Astrocyte (in vitro differentiated cells and primary cell): Measurements from ENCODE around the gene GRIN2A. TPM values are rescaled to one million over a fixed set of nuclear protein-coding genes. Genes with fewer than 3 reads are reported as not detected.

Experiments
- DNase-seq: peaks from one replicate; pipeline ENCODE4 v3.0.0-alpha.2; 2010; ENCODE audit warnings: low read depth
- FAIRE-seq: peaks from 2 replicates; lab custom pipeline; 2011; peaks lifted over from hg19 to GRCh38; lab: Jason Lieb, UNC
- H2AFZ ChIP-seq: 2 replicates; pipeline ENCODE4 v1.6.0; 2012; ENCODE audit warnings: low read depth, low read length, inconsistent platforms
- H3K27ac ChIP-seq: 2 replicates; pipeline ENCODE4 v1.5.1; 2011; ENCODE audit warnings: low read depth, low read length, inconsistent platforms
- H3K27me3 ChIP-seq: 2 replicates; pipeline ENCODE4 v1.6.0; 2011; ENCODE audit warnings: low read length, inconsistent platforms; ENCODE audit not compliant: insufficient read depth
- H3K36me3 ChIP-seq: 2 replicates; pipeline ENCODE4 v1.5.1; 2011; ENCODE audit warnings: low read length, inconsistent platforms; ENCODE audit not compliant: insufficient read depth
- H3K4me1 ChIP-seq: 2 replicates; pipeline ENCODE4 v1.5.1; 2011; ENCODE audit warnings: low read length, inconsistent platforms; ENCODE audit not compliant: insufficient read depth
- H3K4me2 ChIP-seq: 2 replicates; pipeline ENCODE4 v1.6.0; 2012; ENCODE audit warnings: low read length, inconsistent platforms
- H3K4me3 ChIP-seq: 2 replicates; pipeline ENCODE4 v1.5.1; 2011; ENCODE audit warnings: low read depth, mild to moderate bottlenecking, low read length, inconsistent platforms; ENCODE audit not compliant: insufficient read depth
- H3K79me2 ChIP-seq: 2 replicates; pipeline ENCODE4 v1.6.0; 2012; ENCODE audit warnings: mild to moderate bottlenecking, low read length, inconsistent platforms; ENCODE audit not compliant: insufficient read depth
- H3K9ac ChIP-seq: 2 replicates; pipeline ENCODE4 v1.6.0; 2012; ENCODE audit warnings: mild to moderate bottlenecking, low read length, inconsistent platforms
- H3K9me3 ChIP-seq: 2 replicates; pipeline ENCODE4 v1.5.1; 2012; ENCODE audit warnings: low read depth, mild to moderate bottlenecking, low read length, inconsistent platforms; ENCODE audit not compliant: insufficient read depth
- H4K20me1 ChIP-seq: 2 replicates; pipeline ENCODE4 v1.6.0; 2012; ENCODE audit warnings: low read length, inconsistent platforms; ENCODE audit not compliant: insufficient read depth
- H3K27ac Mint-ChIP-seq: one replicate; pipeline ENCODE4 v1.8.0; 2021; ENCODE audit warnings: mild to moderate bottlenecking, mixed read lengths; ENCODE audit not compliant: unreplicated experiment
- H3K27me3 Mint-ChIP-seq: one replicate; pipeline ENCODE4 v1.8.0; 2021; ENCODE audit warnings: low read depth, mixed read lengths; ENCODE audit not compliant: unreplicated experiment
- H3K36me3 Mint-ChIP-seq: one replicate; pipeline ENCODE4 v1.8.0; 2021; ENCODE audit warnings: low read depth, mixed read lengths; ENCODE audit not compliant: unreplicated experiment
- H3K4me1 Mint-ChIP-seq: one replicate; pipeline ENCODE4 v1.8.0; 2021; ENCODE audit warnings: low read depth, mixed read lengths; ENCODE audit not compliant: unreplicated experiment
- H3K4me3 Mint-ChIP-seq: one replicate; pipeline ENCODE4 v1.8.0; 2021; ENCODE audit warnings: mild to moderate bottlenecking, moderate library complexity, mixed read lengths; ENCODE audit not compliant: unreplicated experiment
- H3K9me3 Mint-ChIP-seq: one replicate; pipeline ENCODE4 v1.8.0; 2021; ENCODE audit warnings: mild to moderate bottlenecking, mixed read lengths; ENCODE audit not compliant: unreplicated experiment
- CTCF ChIP-seq: IDR thresholded peaks from 2 replicates; pipeline ENCODE4 v1.5.1; 2011; ENCODE audit warnings: low read depth, mild to moderate bottlenecking, inconsistent platforms, low read length, moderate library complexity; ENCODE audit not compliant: insufficient read depth
- EZH2 ChIP-seq: IDR thresholded peaks from 2 replicates; pipeline ENCODE4 v1.6.1; 2012; ENCODE audit warnings: mild to moderate bottlenecking, low read length, inconsistent platforms; ENCODE audit not compliant: insufficient read depth
- total RNA-seq: library from RNA; stranded (reverse); gene quantifications from 2 replicates; pipeline ENCODE4 v1.2.1, GENCODE V29; 2021

The GRIN2A gene
- total RNA-seq, 1 donor from 2014 or later: 0.68 TPM

DNA sequence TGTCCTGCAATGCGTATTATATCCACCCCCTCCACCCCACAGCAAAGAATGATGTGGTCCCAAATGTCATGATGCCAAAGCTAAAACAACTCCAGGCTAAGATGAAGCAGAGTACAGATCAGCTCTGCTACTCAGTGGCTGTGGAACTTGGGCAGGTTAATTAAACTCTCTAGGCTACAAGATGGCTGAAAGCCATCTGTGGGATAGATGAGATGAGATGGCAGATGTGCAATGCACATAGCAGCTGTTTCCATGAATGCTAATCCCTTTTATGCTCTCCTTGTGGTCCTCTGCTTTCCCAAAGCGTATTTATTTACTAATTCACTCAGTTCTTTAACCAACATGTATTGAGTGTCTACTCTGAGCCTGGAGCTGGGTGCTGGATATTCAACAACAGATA lies 114.4 kb downstream of the GRIN2A start:
- no peak overlapping the region for H3K4me3 ChIP-seq
- no peak overlapping the region for H2AFZ ChIP-seq
- H4K20me1 ChIP-seq: no peaks in the 10 kb centered on the region
- H3K27ac Mint-ChIP-seq: no peak overlapping the region
- no peaks in the 10 kb centered on the region for H3K4me1 Mint-ChIP-seq
- no peak overlapping the region for H3K9ac ChIP-seq
- H3K27me3 Mint-ChIP-seq: peaks cover 44% of the 10 kb centered on the region
- no peaks in the 10 kb centered on the region for H3K9me3 ChIP-seq
- no peak overlapping the region for H3K27ac ChIP-seq
- FAIRE-seq (no peak), DNase-seq (no peak)
- no peaks in the 10 kb centered on the region for H3K4me1 ChIP-seq
- no peak overlapping the region for H3K4me2 ChIP-seq
- H3K36me3 ChIP-seq: no peaks in the 10 kb centered on the region
- no peaks in the 10 kb centered on the region for H3K79me2 ChIP-seq
- H3K9me3 Mint-ChIP-seq: peaks cover 2% of the 10 kb centered on the region
- no peaks in the 10 kb centered on the region for H3K36me3 Mint-ChIP-seq
- TF ChIP-seq CTCF: no peak
- TF ChIP-seq EZH2: no peak
- H3K4me3 Mint-ChIP-seq: no peak overlapping the region
- no peaks in the 10 kb centered on the region for H3K27me3 ChIP-seq

- DNase-seq (no peak), FAIRE-seq (no peak)
- no peaks in the 10 kb centered on the region for H3K4me1 ChIP-seq
Observed at GRCh38 chr16:10067406-10067805, 114.8 kb downstream of the GRIN2A start.

More at GRCh38 chr16:10067406-10067805, 114.8 kb downstream of the GRIN2A start:
- Histone ChIP-seq H3K4me2 (no peak overlapping the region), H2AFZ (no peak overlapping the region), H3K27ac (no peak overlapping the region), H3K36me3 (no peaks in the 10 kb centered on the region), H3K9ac (no peak overlapping the region), H3K27me3 (no peaks in the 10 kb centered on the region), H3K4me3 (no peak overlapping the region), H3K9me3 (no peaks in the 10 kb centered on the region), H3K79me2 (no peaks in the 10 kb centered on the region), H4K20me1 (no peaks in the 10 kb centered on the region)
- TF ChIP-seq EZH2 (no peak), CTCF (no peak)
- Mint-ChIP-seq H3K9me3 (peaks cover 2% of the 10 kb centered on the region), H3K27ac (no peak overlapping the region), H3K27me3 (peaks cover 45% of the 10 kb centered on the region), H3K4me1 (no peaks in the 10 kb centered on the region), H3K4me3 (no peak overlapping the region), H3K36me3 (no peaks in the 10 kb centered on the region)
